IMR-90 (cell line): ENCODE measurements around the gene PPDPF. TPM values are rescaled to one million over a fixed set of nuclear protein-coding genes. Genes with fewer than 3 reads are reported as not detected.
"Not testable (repeated sequence)": the region's sequence is repeated elsewhere in the genome, so short reads cannot be mapped to it uniquely, and the experiment has no call there.

Experiments used
- ATAC-seq: fragments of 200-7000 bp; cut with Tn5 transposase; 2 replicates; pipeline ENCODE4 v1.9.1; 2020; ENCODE audit warnings: low read depth, mild to moderate bottlenecking, moderate library complexity
- BruUV-seq: library from RNA; stranded (reverse); fragments of 400-500 nt; replicated peaks from 2 replicates; lab custom pipeline; 2021; lab: Mats Ljungman, UMichigan
- CTCF ChIA-PET: fragments of 300-600 bp; formaldehyde crosslinking; extraction: SDS; loops from one replicate; lab custom pipeline; 2021; ENCODE audit warnings: antibody characterized with exemption; lab: Yijun Ruan, JAX
- POLR2A ChIA-PET: fragments of 300-600 bp; sonication (Branson Sonifier 250); formaldehyde crosslinking; loops from one replicate; lab custom pipeline; 2022; ENCODE audit warnings: antibody characterized with exemption; ENCODE audit not compliant: unreplicated experiment; lab: Charles Lee
- DNase-seq: peaks from one replicate; pipeline ENCODE4 v3.0.0; 2013
- H2AFZ ChIP-seq: replicated peaks from 2 replicates; pipeline ENCODE3; 2013; ENCODE audit warnings: low read length, mild to moderate bottlenecking; ENCODE audit not compliant: poor library complexity
- H2AK5ac ChIP-seq: 2 replicates; pipeline ENCODE4 v1.6.1; 2013; ENCODE audit warnings: low read depth, low read length, inconsistent platforms
- H2AK9ac ChIP-seq: replicated peaks from 2 replicates; pipeline ENCODE3; 2013; ENCODE audit warnings: mild to moderate bottlenecking, low read depth, low read length, moderate library complexity; ENCODE audit not compliant: poor library complexity
- H2BK120ac ChIP-seq: 2 replicates; pipeline ENCODE4 v1.6.1; 2013; ENCODE audit warnings: low read depth, low read length, inconsistent platforms
- H2BK15ac ChIP-seq: 3 replicates; pipeline ENCODE4 v1.6.1; 2013; ENCODE audit warnings: low read depth, low read length, inconsistent platforms
- H2BK20ac ChIP-seq: 2 replicates; pipeline ENCODE4 v1.6.1; 2013; ENCODE audit warnings: low read depth, mild to moderate bottlenecking, inconsistent platforms, low read length, moderate library complexity
- H2BK5ac ChIP-seq: 2 replicates; pipeline ENCODE4 v1.6.1; 2013; ENCODE audit warnings: mild to moderate bottlenecking, low read depth, low read length, inconsistent platforms; ENCODE audit not compliant: poor library complexity, severe bottlenecking
- H3K14ac ChIP-seq: replicated peaks from 2 replicates; pipeline ENCODE4 v1.6.1; 2013; ENCODE audit warnings: low read depth, low read length, inconsistent platforms
- H3K18ac ChIP-seq: 2 replicates; pipeline ENCODE4 v1.6.1; 2013; ENCODE audit warnings: low read depth, low read length, control low read depth
- H3K23ac ChIP-seq: 2 replicates; pipeline ENCODE4 v1.6.1; 2013; ENCODE audit warnings: low read depth, low read length, inconsistent platforms
- H3K27ac ChIP-seq: 2 replicates; pipeline ENCODE4 v1.5.1; 2013; ENCODE audit warnings: mild to moderate bottlenecking, control low read depth, low read length; ENCODE audit not compliant: insufficient read depth
- H3K27me3 ChIP-seq: 2 replicates; pipeline ENCODE4 v1.6.1; 2013; ENCODE audit warnings: low read length; ENCODE audit not compliant: control insufficient read depth, insufficient read depth
- H3K36me3 ChIP-seq: 2 replicates; pipeline ENCODE4 v1.6.1; 2013; ENCODE audit warnings: low read length, mixed read lengths; ENCODE audit not compliant: control insufficient read depth, insufficient read depth
- H3K4ac ChIP-seq: 2 replicates; pipeline ENCODE4 v1.6.1; 2013; ENCODE audit warnings: low read depth, low read length, inconsistent platforms
- H3K4me1 ChIP-seq: 2 replicates; pipeline ENCODE4 v1.6.1; 2013; ENCODE audit warnings: low read length, mixed read lengths; ENCODE audit not compliant: control insufficient read depth, insufficient read depth
- H3K4me2 ChIP-seq: 2 replicates; pipeline ENCODE4 v1.6.1; 2013; ENCODE audit warnings: low read depth, mild to moderate bottlenecking, control low read depth, low read length, moderate library complexity
- H3K4me3 ChIP-seq: 2 replicates; pipeline ENCODE4 v1.5.1; 2013; ENCODE audit warnings: low read depth, mild to moderate bottlenecking, control low read depth, low read length, moderate library complexity; ENCODE audit not compliant: insufficient read depth
- H3K56ac ChIP-seq: 2 replicates; pipeline ENCODE4 v1.6.1; 2013; ENCODE audit warnings: low read length, inconsistent platforms; ENCODE audit not compliant: insufficient read depth; ENCODE audit errors: extremely low read depth
- H3K79me1 ChIP-seq, 2 experiments: 2 replicates each; pipeline ENCODE4 v1.6.1; 2013; ENCODE audit warnings: low read length in 2 of 2, inconsistent platforms in 1 of 2, low read depth in 1 of 2
- H3K9ac ChIP-seq: 2 replicates; pipeline ENCODE4 v1.6.1; 2013; ENCODE audit warnings: low read depth, low read length, control low read depth
- H3K9me1 ChIP-seq: 2 replicates; pipeline ENCODE4 v1.6.1; 2013; ENCODE audit warnings: low read length, inconsistent platforms; ENCODE audit not compliant: insufficient read depth
- H3K9me3 ChIP-seq: 2 replicates; pipeline ENCODE4 v1.6.1; 2013; ENCODE audit warnings: low read length; ENCODE audit not compliant: control insufficient read depth, insufficient read depth
- H4K20me1 ChIP-seq: 2 replicates; pipeline ENCODE4 v1.6.1; 2013; ENCODE audit warnings: low read length, inconsistent platforms; ENCODE audit not compliant: insufficient read depth
- H4K5ac ChIP-seq: 2 replicates; pipeline ENCODE4 v1.6.1; 2013; ENCODE audit warnings: mild to moderate bottlenecking, low read depth, low read length, control low read depth
- H4K8ac ChIP-seq, 2 experiments: 2 replicates each; pipeline ENCODE4 v1.6.1; 2013; ENCODE audit warnings: low read depth in 2 of 2, low read length in 2 of 2, control low read depth in 1 of 2, inconsistent platforms in 1 of 2
- H4K91ac ChIP-seq: 2 replicates; pipeline ENCODE4 v1.6.1; 2013; ENCODE audit warnings: low read depth, low read length, inconsistent platforms; ENCODE audit not compliant: insufficient read depth
- CEBPB ChIP-seq: IDR thresholded peaks from 2 replicates; pipeline ENCODE4 v1.6.1; 2012; ENCODE audit warnings: low read depth, low read length, improper control_type of control experiment
- POLR2A ChIP-seq: IDR thresholded peaks from 2 replicates; pipeline ENCODE4 v1.6.1; 2012; ENCODE audit warnings: mild to moderate bottlenecking, low read depth, low read length
- RAD21 ChIP-seq: IDR thresholded peaks from 2 replicates; pipeline ENCODE4 v1.6.1; 2012; ENCODE audit warnings: low read length, improper control_type of control experiment
- RCOR1 ChIP-seq: IDR thresholded peaks from 2 replicates; pipeline ENCODE4 v1.6.1; 2012; ENCODE audit warnings: mild to moderate bottlenecking, low read length, improper control_type of control experiment; ENCODE audit not compliant: insufficient replicate concordance
- WGBS, 2 experiments: methylation state at CpG; one replicate each; pipeline versions ENCODE4 v1.1.5 to v1.1.7; 2013; ENCODE audit warnings: missing lambda C conversion rate in 2 of 2; ENCODE audit not compliant: insufficient read length in 1 of 2; ENCODE audit errors: extremely low coverage in 2 of 2; 5-methylcytosine and 5-hydroxymethylcytosine counted together
- dilution Hi-C: fragments of 300-500 bp; cut with HindIII; formaldehyde crosslinking; loops from one replicate; pipeline ENCODE4 v1.14.3; 2018; ENCODE audit warnings: low sequenced_read_pairs; ENCODE audit not compliant: unreplicated experiment
- in situ Hi-C: fragments of 300-500 bp; cut with MboI; formaldehyde crosslinking; loops from 3 replicates; pipeline ENCODE4 v1.14.3; 2019; ENCODE audit warnings: low sequenced_read_pairs, inconsistent platforms, mixed read lengths
- intact Hi-C: fragments of 100-400 bp; cut with micrococcal nuclease; formaldehyde crosslinking; loops from 2 replicates; pipeline ENCODE4 v1.10.0; 2022
- polyA plus RNA-seq, 3 experiments: library from polyadenylated mRNA; depleted of rRNA; stranded (reverse); fragments of >200 nt; gene quantifications; 2 replicates each; pipeline ENCODE4 v1.2.3, GENCODE V29; 2012; ENCODE audit warnings: low replicate concordance in 1 of 3
- total RNA-seq: library from RNA; depleted of rRNA; stranded (reverse); fragments of >200 nt; gene quantifications from 2 replicates; pipeline ENCODE4 v1.2.3, GENCODE V29; 2012

PPDPF gene
- total and polyA plus RNA-seq, 2 of the 4 experiments (the other 2 are of a cell fraction) = 12.9 to 171 TPM

- Histone ChIP-seq H3K14ac (no peak overlapping the region), H2BK5ac (no peak overlapping the region), H3K56ac (no peak overlapping the region), H3K4me2 (no peak overlapping the region), H4K91ac (no peak overlapping the region), H2BK120ac (no peak overlapping the region), H3K9me1 (no peaks in the 10 kb centered on the region), H3K23ac (no peak overlapping the region), H3K4ac (no peak overlapping the region), H2AK9ac (peak overlapping the region; percentile 24), H4K8ac (no peak overlapping the region), H4K20me1 (no peaks in the 10 kb centered on the region; the same call in none of the 2 replicates), H3K4me1 (no peaks in the 10 kb centered on the region), H3K79me1 (no peaks in the 10 kb centered on the region), H3K27ac (no peak overlapping the region), H3K36me3 (no peaks in the 10 kb centered on the region), H3K4me3 (no peak overlapping the region), H3K18ac (no peak overlapping the region), H2BK15ac (no peak overlapping the region), H4K5ac (no peak overlapping the region), H3K27me3 (peaks cover 66% of the 10 kb centered on the region), H2AFZ (no peak overlapping the region), H2AK5ac (no peak overlapping the region), H3K9me3 (no peaks in the 10 kb centered on the region), H3K9ac (no peak overlapping the region), H2BK20ac (no peak overlapping the region)
- ATAC-seq = no peak
- ChIA-PET POLR2A (no interaction called here), CTCF (no interaction called here)
- BruUV-seq = no TSS peak
- 84% methylated on average over 13 of the region's 34 CpGs; no CpG with 5 or more reads in 1 of the 2 experiments for WGBS, 2 experiments
- in situ Hi-C loops (no loop called here), intact Hi-C loops (no loop called here), dilution Hi-C loops (no loop called here)
- no peak for DNase-seq
- TF ChIP-seq RAD21 = no peak
- TF ChIP-seq CEBPB = no peak
- TF ChIP-seq RCOR1 = no peak
- no peak for TF ChIP-seq POLR2A
These were observed 41.9 kb upstream of the PPDPF start for GRCh38 chr20:63478346-63479302.

- H3K9ac ChIP-seq, H3K14ac ChIP-seq, ATAC-seq, BruUV-seq, H3K9me1 ChIP-seq, H3K4me1 ChIP-seq, H4K20me1 ChIP-seq, H3K23ac ChIP-seq, H2AK5ac ChIP-seq, CTCF ChIA-PET, H3K9me3 ChIP-seq, H3K27ac ChIP-seq, H2BK15ac ChIP-seq, H3K4ac ChIP-seq, H3K18ac ChIP-seq, H2BK20ac ChIP-seq, H4K5ac ChIP-seq, H3K79me1 ChIP-seq, intact Hi-C loops, H2AK9ac ChIP-seq, H2BK5ac ChIP-seq, H2AFZ ChIP-seq, H3K4me3 ChIP-seq, H3K4me2 ChIP-seq, in situ Hi-C loops, dilution Hi-C loops, H3K56ac ChIP-seq, POLR2A ChIA-PET, H2BK120ac ChIP-seq, H4K8ac ChIP-seq, H3K36me3 ChIP-seq, DNase-seq, H4K91ac ChIP-seq: not testable (repeated sequence)
- peaks cover 60% of the 10 kb centered on the region for H3K27me3 ChIP-seq
- WGBS, 2 experiments = 63% methylated on average over 11 of the region's 32 CpGs; no CpG with 5 or more reads in 1 of the 2 experiments
These were observed 40.7 kb upstream of the PPDPF start for GRCh38 chr20:63479695-63480419.
